Suppressor macrophage treated with lipopolysaccharide for 4 hours (primary cell): ENCODE data around the gene ZNF33A.
A peak's percentile ranks its signal among the peaks of the same experiment; 100 is the strongest.
"Not testable (repeated sequence)": the region's sequence is repeated elsewhere in the genome, so short reads cannot be mapped to it uniquely, and the experiment has no call there.

Experiments used
- DNase-seq: peaks from one replicate; pipeline ENCODE4 v3.0.0-alpha.2; 2020

ZNF33A gene

DNA sequence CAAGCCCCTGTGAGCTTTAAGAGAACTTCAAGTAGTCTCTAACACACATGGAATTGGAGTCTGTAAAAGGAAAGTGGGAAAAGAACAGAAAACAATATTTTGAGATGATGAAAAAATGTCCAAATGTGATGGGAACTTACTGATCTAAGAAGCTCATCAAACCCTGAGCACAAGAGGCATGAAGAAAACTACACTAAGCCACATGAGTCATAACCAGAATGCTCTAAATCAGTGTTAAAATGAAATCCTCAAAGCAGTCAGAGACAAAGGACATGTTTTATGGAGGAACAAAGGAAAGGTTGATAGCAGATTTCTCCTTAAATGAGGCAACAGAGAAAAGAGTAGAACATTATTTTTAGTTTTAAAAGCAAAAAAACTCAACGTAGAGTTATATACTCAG is 37.2 kb downstream of the ZNF33A start:
- DNase-seq = no peak

DNA sequence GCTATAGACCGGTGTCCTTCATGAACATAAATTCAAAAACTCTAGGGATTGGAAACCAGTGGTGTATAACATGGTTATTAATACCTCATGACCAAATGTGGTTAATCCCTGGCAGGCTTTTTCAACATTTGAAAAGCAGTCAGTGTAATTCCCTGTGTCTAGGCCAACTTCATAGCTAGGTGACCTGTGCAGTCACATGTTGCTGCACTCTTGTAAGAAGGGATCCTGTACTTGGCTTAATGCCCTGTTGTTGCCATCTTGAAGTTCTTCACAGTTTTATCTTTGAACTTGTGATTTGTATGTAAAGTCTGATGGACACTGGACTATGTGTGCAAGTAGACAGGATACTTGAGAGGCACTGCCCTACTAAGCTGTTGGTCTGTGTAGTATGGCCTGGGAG is 39.7 kb downstream of the ZNF33A start:
- no peak for DNase-seq

DNA sequence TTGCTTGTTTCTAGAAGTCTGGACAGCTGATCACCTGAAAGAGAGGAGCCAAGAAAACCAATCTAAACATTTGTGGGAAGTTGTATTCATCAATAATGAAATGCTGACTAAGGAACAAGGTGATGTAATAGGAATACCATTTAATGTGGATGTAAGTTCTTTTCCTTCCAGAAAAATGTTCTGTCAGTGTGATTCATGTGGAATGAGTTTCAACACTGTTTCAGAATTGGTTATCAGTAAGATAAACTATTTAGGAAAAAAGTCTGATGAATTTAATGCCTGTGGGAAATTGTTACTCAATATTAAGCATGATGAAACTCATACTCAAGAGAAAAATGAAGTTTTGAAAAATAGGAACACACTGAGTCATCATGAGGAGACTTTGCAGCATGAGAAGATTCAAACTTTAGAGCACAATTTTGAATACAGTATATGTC is 43.9 kb downstream of the ZNF33A start:
- peak; percentile 26 for DNase-seq

DNA sequence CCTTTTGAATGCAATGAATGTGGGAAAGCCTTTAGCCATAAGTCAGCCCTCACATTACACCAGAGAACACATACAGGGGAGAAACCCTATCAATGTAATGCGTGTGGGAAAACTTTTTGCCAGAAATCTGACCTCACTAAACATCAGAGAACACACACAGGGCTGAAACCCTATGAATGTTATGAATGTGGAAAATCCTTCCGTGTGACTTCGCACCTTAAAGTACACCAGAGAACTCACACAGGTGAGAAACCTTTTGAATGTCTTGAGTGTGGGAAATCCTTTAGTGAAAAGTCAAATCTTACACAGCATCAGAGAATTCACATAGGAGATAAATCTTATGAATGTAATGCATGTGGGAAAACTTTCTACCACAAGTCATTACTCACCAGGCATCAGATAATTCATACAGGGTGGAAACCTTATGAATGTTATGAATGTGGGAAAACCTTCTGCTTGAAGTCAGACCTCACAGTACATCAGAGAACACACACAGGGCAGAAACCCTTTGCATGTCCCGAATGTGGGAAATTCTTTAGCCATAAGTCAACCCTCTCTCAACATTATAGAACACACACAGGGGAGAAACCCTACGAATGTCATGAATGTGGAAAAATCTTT is 44.9 kb downstream of the ZNF33A start:
- DNase-seq = not testable (repeated sequence)

DNA sequence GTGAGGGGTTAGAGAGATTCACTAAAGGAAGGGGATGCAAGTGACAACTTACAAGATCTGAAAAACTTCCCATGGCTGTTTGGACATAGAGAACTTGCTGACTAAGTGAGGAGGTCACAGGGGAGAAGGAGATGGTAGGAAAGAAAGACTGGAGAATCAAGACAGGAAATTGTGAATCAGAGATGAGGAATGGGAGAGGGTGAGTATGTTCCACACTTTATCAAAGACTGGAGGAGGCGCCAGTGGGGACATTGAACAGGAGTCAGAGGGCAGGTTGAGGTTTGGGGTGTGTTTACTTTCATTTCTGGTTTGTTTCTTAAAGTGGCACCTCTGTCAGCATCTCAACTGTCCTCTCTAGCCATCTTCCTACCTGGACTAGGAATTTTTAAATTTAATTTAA is 59.2 kb downstream of the ZNF33A start:
- not testable (repeated sequence) for DNase-seq

DNA sequence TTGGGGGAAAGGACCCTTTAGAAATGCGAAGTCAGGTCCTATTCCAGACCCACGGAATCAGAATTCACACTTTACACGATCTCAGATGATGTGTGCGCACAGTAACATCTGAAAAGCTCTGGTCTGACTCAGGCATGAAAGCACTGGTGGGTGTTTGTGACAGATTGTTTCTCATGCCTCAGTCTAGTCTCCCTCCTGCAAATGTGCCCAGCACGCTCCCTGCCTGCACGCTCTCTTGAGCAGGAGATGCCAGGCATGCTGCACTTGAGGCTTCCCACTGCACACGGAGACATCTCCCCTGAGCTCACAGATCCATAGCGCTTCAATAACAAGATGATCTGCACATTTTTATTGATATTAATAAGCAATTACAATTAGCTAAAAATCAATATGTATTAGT is 60.0 kb downstream of the ZNF33A start:
- no peak for DNase-seq

DNA sequence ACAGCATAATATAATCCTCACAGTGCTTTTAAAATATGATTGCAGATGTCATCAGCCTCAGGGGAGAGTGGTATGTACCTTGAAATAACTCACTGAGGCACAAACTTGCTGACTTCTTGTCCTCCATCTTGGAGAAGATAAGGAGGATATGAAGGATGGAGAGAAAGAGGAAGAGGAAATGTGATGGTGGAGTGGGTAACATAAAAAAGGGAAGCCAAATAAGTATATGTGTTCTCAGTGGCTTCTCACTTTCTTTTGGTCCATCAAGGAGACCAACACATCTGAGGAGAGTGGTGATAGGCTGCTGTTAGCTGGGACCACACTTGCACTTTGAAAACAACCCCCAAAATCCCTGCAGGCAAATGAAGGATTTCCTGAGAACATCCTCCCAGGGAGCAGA is 62.1 kb downstream of the ZNF33A start:
- DNase-seq = no peak

DNA sequence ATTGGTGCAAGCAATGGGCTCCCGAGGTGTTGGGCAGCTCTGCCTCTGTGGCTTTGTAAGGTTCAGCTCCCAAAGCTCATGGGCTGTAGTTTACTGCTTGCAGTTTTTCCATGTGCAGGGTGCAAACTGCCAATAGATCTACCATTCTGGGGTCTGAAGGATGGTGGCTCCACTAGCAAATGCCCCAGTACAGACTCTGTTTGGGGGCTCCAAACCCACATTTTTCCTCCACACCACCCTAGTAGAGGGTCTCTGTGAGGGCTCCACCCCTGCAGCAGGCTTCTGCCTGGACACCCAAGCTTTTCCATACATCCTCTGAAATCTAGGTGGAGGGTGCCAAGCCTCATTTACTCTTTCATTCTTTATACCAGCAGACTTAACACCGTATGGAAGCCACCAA is 66.2 kb downstream of the ZNF33A start:
- DNase-seq = no peak

DNA sequence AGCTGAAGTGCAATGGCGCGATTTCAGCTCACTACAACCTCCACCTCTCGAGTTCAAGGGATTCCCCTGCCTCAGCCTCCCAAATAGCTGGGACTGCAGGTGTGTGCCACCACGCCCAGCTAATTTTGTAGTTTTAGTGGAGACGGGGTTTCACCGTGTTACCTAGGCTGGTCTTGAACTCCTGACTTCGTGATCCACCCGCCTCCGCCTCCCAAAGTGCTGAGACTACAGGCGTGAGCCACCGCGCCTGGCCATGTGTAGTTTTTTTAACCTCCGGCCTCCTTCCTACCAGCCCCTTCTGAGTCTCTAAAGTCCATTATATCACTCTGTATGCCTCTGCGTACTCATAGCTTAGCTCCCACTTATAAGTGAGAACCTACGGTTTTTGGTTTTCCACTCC is 82.8 kb downstream of the ZNF33A start:
- not testable (repeated sequence) for DNase-seq

DNA sequence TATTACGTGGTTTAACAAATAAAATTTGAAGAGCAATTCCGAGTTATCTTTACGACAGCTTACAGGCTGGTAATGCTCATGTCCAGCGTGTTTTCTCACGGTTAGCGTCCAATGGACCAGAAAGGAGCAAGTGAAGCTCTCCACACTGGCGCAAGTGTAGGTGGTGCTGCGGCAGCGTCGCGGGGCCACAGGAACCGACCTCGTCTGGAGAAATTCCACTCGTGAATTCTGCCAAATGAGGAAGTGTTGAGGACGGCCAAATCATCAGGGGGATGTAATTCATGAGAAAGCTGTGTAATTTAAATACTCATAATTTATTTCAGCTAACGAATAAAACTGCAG is 83.3 kb downstream of the ZNF33A start:
- DNase-seq = no peak

DNA sequence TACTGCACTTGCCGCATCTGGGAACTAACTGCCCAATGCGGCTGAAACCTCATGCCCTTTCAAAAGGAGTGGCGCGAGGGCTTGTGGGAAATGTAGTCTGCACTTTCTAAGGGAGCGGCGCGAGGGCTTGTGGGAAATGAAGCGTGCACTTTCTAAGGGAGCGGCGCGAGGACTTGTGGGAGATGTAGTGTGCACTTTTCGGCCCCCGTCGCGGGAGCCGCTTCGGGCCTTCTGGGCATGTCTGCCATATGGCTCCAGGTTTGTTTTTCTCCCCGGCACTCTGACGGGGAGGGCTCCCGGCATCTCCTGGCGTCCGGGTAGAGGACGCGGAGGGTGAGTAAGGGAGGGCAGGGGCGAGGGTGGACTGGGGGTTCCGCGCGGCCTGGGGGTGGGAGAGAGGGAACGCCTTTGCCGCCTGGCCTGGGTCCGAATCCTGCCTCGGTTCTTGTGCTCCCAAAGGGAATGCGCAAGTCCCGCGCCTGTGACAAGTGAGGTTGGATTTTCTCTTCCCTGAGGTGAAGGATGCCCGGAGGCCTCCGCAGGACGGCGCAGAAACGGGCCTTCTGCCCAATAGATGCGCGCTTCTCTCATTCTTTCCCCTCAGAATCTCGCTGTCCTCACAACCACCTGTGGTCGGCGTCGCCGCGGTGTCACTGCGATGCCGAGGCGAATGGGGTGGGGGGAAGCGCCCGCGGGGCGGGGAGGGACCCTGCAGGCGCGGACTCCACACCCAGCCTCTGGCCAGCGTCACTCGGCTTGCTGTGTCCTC is 83.9 kb downstream of the ZNF33A start, which contains the start of gene ZNF37A:
ZNF37A (plus strand) TSS at position 180 of the 769 bp plus-strand sequence. CDS start 2,281 bp downstream, outside the sequence.
- DNase-seq = peak; percentile 98

DNA sequence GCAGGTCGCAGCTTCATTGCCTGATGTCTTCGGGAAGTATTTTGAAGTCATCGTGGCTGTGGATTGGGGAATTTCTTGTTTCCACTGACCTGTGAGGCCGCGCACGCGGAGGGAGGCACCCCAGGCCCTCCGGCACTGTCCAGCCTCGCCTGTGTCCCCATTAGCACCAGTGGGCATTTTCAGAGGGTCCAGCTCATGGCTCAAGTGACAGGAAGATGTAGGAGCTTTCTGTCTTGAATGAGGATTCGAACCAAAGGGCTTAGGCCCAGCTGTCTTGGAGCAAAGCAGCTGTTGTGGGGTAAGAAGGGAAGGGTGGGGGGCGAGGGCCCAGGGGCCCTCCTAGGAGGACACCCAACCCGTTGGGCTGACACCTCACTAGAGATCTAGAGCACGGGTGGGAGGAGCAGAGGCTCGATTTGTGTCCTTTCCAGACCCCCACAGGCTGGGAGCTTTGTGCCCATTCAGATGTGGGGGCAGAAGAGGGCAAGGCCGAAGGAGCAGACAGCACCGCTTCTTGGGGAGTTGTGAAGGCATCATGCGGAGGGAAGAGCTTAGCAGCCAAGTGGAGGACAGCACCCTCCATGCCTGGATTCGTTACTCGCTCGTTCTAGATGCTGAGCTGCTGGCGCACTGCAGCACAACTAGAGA is 84.6 kb downstream of the ZNF33A start:
- no peak for DNase-seq

DNA sequence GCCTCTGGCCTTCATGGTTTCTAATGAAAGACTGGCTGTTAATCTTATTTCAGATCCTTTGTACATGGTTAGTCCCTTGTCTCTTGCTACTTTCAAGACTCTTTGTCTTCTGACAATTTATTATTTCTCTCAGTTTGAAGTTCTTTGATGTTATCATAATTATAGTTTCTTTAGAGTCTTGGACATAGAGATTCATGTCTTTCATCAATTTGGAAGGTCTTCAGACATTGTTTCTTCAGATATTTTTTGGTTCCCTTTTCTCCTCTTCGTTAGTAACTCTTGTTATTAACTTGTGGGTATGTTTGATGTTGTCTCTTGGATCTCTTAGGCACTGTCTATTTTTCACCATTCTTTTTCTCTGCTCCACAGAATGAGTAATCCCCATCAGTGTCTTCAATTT is 92.4 kb downstream of the ZNF33A start:
- DNase-seq = no peak

DNA sequence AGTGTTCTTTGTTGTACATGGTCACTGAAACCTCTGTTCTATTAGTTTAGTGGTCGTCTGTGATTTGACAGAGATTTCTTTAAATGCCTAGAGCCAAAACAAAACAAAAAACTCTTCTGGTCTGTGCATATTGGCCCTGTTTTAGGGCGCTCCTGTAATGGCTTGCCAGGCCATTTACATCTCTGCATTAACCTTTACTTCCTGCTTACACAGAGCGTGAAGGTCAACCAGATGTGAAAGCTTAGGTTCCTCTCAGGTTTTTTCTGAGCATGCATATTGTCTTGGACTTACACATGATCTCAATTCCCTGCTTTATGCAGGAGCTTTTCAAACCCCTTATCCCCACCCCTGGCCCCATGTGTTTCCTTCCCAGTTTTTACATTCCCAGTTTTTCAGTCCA is 93.3 kb downstream of the ZNF33A start:
- DNase-seq = no peak

DNA sequence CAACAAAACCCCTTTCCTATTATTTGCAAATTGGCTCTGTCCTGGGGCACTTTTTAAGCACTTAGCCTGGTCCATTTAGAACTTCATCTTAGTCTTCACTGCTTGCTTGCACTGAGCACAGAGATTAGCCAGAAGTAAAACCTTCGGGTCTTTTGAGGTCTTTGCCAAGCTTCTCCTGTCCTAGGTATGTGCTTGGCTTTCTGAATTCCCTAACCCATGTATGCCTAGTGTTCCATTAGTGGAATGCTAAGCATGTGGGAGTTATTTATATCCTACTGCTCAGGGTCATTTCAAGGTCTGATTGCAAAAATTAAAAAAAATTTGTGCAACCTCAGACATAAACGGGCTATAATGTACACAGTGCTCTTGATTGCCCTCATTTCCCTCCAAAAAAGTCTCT is 101.7 kb downstream of the ZNF33A start:
- no peak for DNase-seq
